Natural killer cell treated with Interleukin-12 subunit alpha and Interleukin-12 subunit beta and Interleukin-15 and Interleukin-18, amount 100 ng/mL, for 72 hours (primary cell): Measurements from ENCODE around the gene SEC31B. TPM values are rescaled to one million over a fixed set of nuclear protein-coding genes. Genes with fewer than 3 reads are reported as not detected.

ENCODE experiments used
- ATAC-seq, 2 donors: fragments of 150-1000 bp; cut with Tn5 transposase in 1 of 2; sonication (Bioruptor Pico), chemical (Tn5 transposase) in 1 of 2; 2 replicates each; pipeline ENCODE4 v1.10.0; 2021
- DNase-seq: peaks from one replicate; pipeline ENCODE4 v3.0.0; 2022; ENCODE audit warnings: low spot score
- H3K27ac Mint-ChIP-seq, 2 donors: 1 replicate in 1 of 2; 2 replicates in 1 of 2; pipeline ENCODE4 v1.8.0; 2022; ENCODE audit warnings: mixed read lengths in 2 of 2, mild to moderate bottlenecking in 1 of 2, moderate library complexity in 1 of 2
- H3K27me3 Mint-ChIP-seq, 2 donors: 1 replicate in 1 of 2; 2 replicates in 1 of 2; pipeline ENCODE4 v1.8.0; 2022; ENCODE audit warnings: mixed read lengths in 2 of 2
- H3K36me3 Mint-ChIP-seq: one replicate; pipeline ENCODE4 v1.8.0; 2022; ENCODE audit warnings: mixed read lengths
- H3K4me1 Mint-ChIP-seq, 2 donors: 1 replicate in 1 of 2; 2 replicates in 1 of 2; pipeline ENCODE4 v1.8.0; 2022; ENCODE audit warnings: low read depth in 2 of 2, mixed read lengths in 2 of 2, mild to moderate bottlenecking in 1 of 2
- H3K4me3 Mint-ChIP-seq: one replicate; pipeline ENCODE4 v1.8.0; 2022; ENCODE audit warnings: mixed read lengths
- H3K9me3 Mint-ChIP-seq: 2 replicates; pipeline ENCODE4 v1.8.0; 2022; ENCODE audit warnings: mixed read lengths
- total RNA-seq, 2 donors: library from RNA; stranded (reverse); gene quantifications; one replicate each; pipeline ENCODE4 v1.2.3, GENCODE V29; 2022

The SEC31B gene
- total RNA-seq, 2 donors from 2014 or later, result 22.7 to 62.2 TPM

DNA sequence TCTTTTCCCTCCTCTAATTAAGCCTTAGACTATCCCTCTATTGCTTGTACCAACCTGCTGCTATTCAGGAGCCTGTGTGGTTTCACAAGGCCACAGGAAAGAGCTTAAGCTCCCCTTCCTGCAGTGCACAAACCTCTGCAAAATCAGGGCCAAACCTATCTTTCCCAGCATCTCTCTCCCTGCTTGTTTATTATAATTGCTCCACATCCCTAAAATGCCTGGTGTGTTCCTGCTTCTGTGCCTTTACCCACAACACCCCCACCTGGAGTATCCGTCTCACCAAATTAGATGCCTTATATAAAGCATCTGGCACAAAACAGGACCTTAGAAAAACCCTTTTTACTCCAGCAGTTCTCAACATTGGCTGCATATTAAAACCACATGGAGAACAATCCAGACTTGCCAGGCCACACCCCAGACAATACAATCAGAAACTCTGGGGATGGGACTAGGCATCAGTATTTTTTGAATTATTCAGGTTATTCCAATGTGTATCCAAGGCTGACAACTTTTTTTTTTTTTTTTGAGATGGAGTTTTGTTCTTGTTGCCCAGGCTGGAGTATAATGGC is 16.7 kb downstream of the SEC31B start:
- DNase-seq (no peak), ATAC-seq (no peak)
- Mint-ChIP-seq H3K27me3 (no peaks in the 10 kb centered on the region), H3K4me3 (no peak overlapping the region), H3K36me3 (peaks cover 30% of the 10 kb centered on the region), H3K27ac (no peak overlapping the region), H3K4me1 (peaks cover 9 to 19% of the 10 kb centered on the region in 2 donors), H3K9me3 (no peaks in the 10 kb centered on the region)

DNA sequence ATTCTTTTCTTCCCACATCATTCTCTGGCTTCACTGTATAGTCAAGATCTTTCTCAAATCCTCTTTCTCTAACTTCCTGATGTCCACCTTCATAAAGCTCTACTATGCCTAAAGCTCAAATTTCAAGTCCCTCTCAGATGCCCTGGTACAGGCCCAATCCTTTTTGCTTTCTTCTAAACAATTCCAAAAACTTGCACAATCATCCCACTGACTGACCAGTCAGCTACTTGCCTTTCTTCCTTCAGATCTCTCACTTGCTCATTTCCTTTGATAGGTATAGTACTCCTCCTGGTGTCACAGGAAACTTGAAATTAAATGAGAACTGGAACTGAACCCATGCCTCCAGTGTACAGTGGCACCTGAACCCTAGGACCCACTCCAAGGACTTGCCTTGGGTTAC is 18.2 kb downstream of the SEC31B start:
- DNase-seq, result no peak
- Mint-ChIP-seq H3K27ac (no peak overlapping the region), H3K27me3 (no peaks in the 10 kb centered on the region), H3K36me3 (peaks cover 25% of the 10 kb centered on the region), H3K4me3 (no peak overlapping the region), H3K4me1 (peaks cover 3 to 10% of the 10 kb centered on the region in 2 donors), H3K9me3 (no peaks in the 10 kb centered on the region)
- ATAC-seq, result no peak

DNA sequence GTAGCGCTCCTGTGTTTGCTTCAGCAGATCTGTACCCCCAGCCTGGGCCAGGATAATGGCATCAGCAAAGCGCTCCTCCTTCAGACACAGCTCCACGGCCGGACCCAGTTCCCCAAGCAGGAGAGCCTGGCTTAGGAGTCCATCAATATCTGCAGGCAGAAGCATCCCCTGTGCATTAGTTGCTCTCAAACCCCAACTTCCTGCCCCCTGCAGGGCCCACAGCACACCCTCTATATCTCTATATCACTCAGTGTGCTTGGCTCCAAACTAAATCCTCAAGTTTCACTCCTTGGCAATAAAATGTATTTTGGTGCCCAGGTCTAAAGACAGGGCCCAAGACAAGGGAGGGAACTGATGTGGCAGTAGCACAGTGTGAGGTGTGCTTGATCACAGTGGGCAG is 21.6 kb downstream of the SEC31B start:
- Mint-ChIP-seq H3K27ac (no peak overlapping the region), H3K9me3 (no peaks in the 10 kb centered on the region), H3K4me1 (peaks cover 0 to 5% of the 10 kb centered on the region in 2 donors), H3K27me3 (no peaks in the 10 kb centered on the region), H3K4me3 (no peak overlapping the region), H3K36me3 (peaks cover 21% of the 10 kb centered on the region)
- DNase-seq (no peak), ATAC-seq (peak in 1 of 2 donors; percentile 10)

DNA sequence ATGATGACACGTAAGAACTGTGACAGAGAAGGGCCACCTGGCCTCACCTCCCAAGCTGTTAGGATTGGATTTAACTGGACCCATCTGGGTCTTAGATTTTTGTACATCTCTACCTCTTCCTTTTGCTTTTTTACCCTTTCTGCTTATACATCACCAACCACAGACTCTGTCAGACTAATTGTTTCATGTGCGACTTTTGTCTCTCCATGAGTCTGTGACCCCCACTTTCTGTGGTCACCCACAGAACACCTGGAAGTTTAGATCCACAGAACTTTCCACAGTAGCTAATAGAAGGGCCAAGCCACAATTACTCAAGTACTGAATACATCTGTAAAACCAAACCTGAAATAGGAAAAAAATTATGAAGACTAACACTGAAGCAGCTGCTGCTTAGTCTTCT is 23.1 kb downstream of the SEC31B start:
- H3K9me3 Mint-ChIP-seq, result no peaks in the 10 kb centered on the region
- no peak overlapping the region for H3K4me3 Mint-ChIP-seq
- H3K27me3 Mint-ChIP-seq, result no peaks in the 10 kb centered on the region
- no peak overlapping the region for H3K27ac Mint-ChIP-seq
- no peak for ATAC-seq
- peaks cover 0 to 4% of the 10 kb centered on the region in 2 donors for H3K4me1 Mint-ChIP-seq
- peaks cover 16% of the 10 kb centered on the region for H3K36me3 Mint-ChIP-seq
- DNase-seq, result no peak

DNA sequence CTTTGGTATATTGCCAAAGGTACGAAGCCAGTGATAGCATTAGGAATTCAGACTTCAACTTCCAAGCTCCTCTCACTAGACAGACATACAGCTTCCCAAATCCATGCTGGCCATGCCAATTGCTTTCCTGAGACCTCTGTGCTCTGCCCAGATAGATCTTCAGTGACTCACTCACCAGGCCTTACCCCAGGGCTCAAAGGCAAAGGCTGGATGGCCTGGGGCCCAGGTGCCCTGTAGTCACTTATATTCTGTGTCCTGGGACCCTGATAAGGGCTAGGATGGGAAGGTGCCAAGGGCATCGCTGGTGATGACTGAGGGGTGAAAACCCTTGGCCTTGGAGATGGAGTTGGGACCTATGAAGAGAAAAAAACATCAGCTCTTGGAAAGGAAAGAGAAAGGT is 29.1 kb downstream of the SEC31B start:
- H3K4me3 Mint-ChIP-seq, result no peak overlapping the region
- no peak overlapping the region for H3K27ac Mint-ChIP-seq
- peaks cover 6% of the 10 kb centered on the region for H3K36me3 Mint-ChIP-seq
- H3K4me1 Mint-ChIP-seq, result no peaks in the 10 kb centered on the region
- H3K27me3 Mint-ChIP-seq, result no peaks in the 10 kb centered on the region
- no peak for DNase-seq
- no peak for ATAC-seq
- no peaks in the 10 kb centered on the region for H3K9me3 Mint-ChIP-seq

DNA sequence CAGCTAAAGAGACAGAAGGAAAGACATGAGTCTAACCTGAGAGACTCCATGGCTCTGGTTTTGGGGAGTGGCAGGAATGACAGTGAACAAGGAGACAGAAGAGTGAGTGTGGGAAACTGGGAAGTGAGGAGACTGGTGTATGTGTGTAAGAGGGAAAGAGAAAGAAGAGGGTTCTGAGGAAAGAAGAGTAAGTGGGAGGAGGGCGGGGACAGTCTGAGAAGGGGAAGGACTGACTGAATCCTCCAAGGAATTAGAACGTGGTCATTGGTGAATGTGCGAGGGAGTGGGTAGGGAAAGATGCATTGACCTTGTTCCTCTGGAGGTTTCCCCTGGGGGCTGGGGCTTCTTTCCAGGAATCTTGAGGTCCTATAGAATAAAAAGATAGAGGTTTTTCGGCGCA is 30.3 kb downstream of the SEC31B start:
- Mint-ChIP-seq H3K4me3 (no peak overlapping the region), H3K36me3 (peaks cover 6% of the 10 kb centered on the region), H3K27me3 (no peaks in the 10 kb centered on the region), H3K4me1 (no peaks in the 10 kb centered on the region), H3K9me3 (no peaks in the 10 kb centered on the region), H3K27ac (no peak overlapping the region)
- ATAC-seq (no peak), DNase-seq (no peak)

DNA sequence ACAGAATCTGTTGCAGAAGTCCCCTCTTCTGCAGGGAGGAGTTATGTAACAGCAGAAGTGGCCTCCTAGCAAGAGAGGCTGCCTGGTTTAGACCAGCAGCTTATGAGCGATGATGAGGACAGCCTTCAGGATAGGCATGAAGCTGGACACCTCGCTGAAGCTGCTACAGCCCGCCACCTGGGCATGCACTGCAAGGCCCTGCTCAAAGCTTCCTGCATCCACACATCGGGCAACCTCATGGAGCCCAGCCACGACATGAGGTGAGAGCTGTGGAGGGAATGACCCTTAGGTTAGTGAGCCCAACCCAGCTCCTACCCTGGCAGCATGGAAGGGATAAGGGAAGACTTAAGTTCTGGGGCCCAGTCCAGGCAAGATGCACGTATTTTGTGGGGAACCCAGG is 32.1 kb downstream of the SEC31B start:
- H3K4me1 Mint-ChIP-seq, result peaks cover 7 to 11% of the 10 kb centered on the region in 2 donors
- H3K27me3 Mint-ChIP-seq, result peaks cover 6 to 8% of the 10 kb centered on the region in 2 donors
- ATAC-seq, result no peak
- peaks cover 6% of the 10 kb centered on the region for H3K36me3 Mint-ChIP-seq
- no peak for DNase-seq
- H3K4me3 Mint-ChIP-seq, result no peak overlapping the region
- no peaks in the 10 kb centered on the region for H3K9me3 Mint-ChIP-seq
- H3K27ac Mint-ChIP-seq, result no peak overlapping the region

DNA sequence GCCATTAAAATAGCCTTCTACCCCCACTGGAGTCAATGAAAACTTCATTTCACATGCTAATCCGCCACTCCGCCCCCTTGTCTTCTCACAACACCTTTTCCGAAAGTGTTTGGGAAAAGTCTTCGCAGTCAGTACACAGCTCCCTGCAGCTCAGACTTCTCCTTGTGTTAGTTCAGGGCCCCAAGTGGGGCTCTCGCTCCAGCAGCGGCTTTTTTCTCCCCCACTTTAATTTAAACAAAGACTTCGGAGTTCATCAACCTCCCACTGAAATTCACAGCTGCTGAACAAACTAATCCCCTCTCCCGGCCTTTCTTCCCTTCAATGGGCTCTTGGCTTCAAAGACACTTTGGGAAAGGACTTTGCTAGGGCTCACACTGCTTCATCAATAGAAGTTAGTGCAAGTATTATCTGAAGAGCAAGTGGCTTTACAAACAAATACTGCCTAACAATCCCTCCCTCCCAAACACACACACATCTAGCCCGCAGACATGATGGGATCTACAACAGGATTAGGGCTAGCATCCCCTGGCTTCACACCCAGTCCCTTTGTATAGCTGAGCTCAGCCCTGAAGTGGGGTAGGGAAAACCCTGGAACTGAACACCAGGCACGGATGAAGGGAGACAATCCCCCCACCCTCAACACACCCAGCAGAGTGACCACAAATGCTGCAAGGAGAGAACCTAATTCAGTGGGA is 33.7 kb downstream of the SEC31B start:
- H3K9me3 Mint-ChIP-seq, result no peaks in the 10 kb centered on the region
- H3K27me3 Mint-ChIP-seq, result peaks cover 9 to 16% of the 10 kb centered on the region in 2 donors
- ATAC-seq (no peak), DNase-seq (no peak)
- H3K4me3 Mint-ChIP-seq, result no peak overlapping the region
- H3K27ac Mint-ChIP-seq, result no peak overlapping the region
- H3K36me3 Mint-ChIP-seq, result peaks cover 6% of the 10 kb centered on the region
- H3K4me1 Mint-ChIP-seq, result peaks cover 14 to 17% of the 10 kb centered on the region in 2 donors

DNA sequence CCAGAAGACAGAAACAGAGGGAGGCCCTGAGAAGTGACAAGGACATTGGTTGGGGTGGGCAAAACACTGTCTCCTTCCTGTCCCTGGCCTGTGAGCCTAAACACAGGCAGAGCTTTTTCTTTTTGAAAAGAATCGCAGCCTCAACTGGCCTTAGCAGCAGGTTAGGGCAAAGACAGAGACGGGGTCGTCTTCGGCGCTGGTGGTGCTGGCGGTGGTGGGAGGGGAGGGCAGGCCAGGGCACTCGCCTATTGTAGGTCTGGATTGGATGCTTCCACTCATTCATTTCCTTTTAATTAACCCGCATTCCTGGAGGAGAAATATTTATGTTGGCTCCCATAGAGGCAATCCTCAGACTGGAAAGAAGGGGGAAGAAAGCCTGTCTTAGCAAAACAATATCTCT is 34.3 kb downstream of the SEC31B start:
- Mint-ChIP-seq H3K9me3 (no peaks in the 10 kb centered on the region), H3K4me3 (no peak overlapping the region)

DNA sequence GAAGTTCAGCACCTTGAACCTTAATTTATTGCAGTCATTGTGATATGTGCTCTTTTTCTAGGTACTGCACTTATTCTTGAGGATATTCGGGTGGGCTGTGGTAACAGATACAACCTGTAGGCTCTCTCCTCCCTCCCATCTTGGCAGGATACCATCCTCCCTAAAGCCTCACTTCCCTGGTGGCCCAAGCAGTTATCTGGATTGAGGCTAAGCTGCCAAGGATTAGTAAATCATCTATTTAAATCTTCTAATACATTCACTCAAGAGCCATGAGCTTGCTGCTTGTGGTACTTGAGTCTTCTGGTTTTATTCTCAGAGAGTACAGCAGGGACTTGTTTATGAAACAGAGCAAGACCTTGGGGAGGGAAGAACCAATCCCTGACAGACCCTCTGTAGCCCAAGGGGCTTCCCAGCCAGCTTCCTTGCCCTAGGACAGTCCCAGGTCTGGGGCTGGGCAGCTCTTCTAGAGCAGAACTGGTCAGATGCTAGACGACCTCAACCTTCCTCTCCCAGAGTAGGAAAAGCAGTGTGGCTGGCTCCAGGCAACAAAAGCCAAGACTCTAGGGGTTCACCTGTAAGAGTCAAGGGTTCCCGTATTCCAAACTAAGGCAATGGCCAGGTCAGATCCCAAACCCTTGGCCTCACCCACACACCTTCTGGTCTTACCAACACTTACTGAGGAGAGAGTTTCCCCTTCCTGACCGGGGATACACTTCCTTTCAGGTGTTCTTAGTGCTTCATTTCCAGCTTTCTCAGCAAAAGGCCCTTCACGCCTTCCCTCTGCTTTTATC is 35.6 kb downstream of the SEC31B start:
- Mint-ChIP-seq H3K4me1 (peaks cover 14 to 17% of the 10 kb centered on the region in 2 donors), H3K27ac (no peak overlapping the region), H3K27me3 (peaks cover 23 to 32% of the 10 kb centered on the region in 2 donors), H3K36me3 (peaks cover under 1% of the 10 kb centered on the region), H3K9me3 (no peaks in the 10 kb centered on the region), H3K4me3 (peak overlapping the region; percentile 83)
- ATAC-seq (no peak), DNase-seq (no peak)

More for the DNA sequence above, 34.3 kb downstream of the SEC31B start:
- H3K4me1 Mint-ChIP-seq, result peaks cover 14 to 17% of the 10 kb centered on the region in 2 donors
- peaks cover 13 to 21% of the 10 kb centered on the region in 2 donors for H3K27me3 Mint-ChIP-seq
- H3K36me3 Mint-ChIP-seq, result peaks cover 6% of the 10 kb centered on the region
- no peak for ATAC-seq
- no peak overlapping the region for H3K27ac Mint-ChIP-seq
- DNase-seq, result no peak

DNA sequence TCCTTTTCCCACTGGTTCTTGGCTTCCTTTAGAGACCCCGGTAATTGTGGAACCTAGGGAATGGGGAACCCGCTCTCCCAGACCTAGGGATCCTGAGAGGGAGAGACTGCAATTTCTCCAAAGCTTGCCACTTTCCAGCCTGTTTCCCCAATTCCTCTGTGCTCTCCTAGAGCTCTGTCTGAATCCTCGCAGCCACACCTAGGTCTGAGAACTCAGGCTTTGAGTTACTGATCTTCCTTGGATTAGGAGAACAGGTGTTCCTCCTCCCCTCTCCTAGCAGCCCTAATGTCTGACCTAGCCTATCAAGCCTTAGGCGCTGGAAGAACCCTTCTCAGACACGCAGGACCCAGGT is 36.9 kb downstream of the SEC31B start:
- peaks cover 31 to 36% of the 10 kb centered on the region in 2 donors for H3K27me3 Mint-ChIP-seq
- H3K36me3 Mint-ChIP-seq, result no peaks in the 10 kb centered on the region
- no peak for ATAC-seq
- H3K27ac Mint-ChIP-seq, result no peak overlapping the region
- DNase-seq, result no peak
- peaks cover 14 to 17% of the 10 kb centered on the region in 2 donors for H3K4me1 Mint-ChIP-seq
- H3K4me3 Mint-ChIP-seq, result peak overlapping the region; percentile 83
- no peaks in the 10 kb centered on the region for H3K9me3 Mint-ChIP-seq

DNA sequence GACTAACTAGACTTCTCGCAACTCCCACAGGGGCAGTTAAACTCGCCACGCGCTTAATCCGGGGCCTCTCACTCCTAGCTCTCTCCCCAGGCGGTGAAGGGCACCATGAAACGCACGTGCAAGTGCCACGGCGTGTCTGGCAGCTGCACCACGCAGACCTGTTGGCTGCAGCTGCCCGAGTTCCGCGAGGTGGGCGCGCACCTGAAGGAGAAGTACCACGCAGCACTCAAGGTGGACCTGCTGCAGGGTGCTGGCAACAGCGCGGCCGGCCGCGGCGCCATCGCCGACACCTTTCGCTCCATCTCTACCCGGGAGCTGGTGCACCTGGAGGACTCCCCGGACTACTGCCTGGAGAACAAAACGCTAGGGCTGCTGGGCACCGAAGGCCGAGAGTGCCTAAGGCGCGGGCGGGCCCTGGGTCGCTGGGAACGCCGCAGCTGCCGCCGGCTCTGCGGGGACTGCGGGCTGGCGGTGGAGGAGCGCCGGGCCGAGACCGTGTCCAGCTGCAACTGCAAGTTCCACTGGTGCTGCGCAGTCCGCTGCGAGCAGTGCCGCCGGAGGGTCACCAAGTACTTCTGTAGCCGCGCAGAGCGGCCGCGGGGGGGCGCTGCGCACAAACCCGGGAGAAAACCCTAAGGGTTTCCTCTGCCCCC is 37.4 kb downstream of the SEC31B start:
- Mint-ChIP-seq H3K27ac (no peak overlapping the region), H3K4me3 (peak overlapping the region; percentile 83), H3K4me1 (peaks cover 14 to 17% of the 10 kb centered on the region in 2 donors), H3K36me3 (no peaks in the 10 kb centered on the region), H3K27me3 (peaks cover 31 to 36% of the 10 kb centered on the region in 2 donors), H3K9me3 (no peaks in the 10 kb centered on the region)
- DNase-seq (no peak), ATAC-seq (peak; percentile 76 to 77)

DNA sequence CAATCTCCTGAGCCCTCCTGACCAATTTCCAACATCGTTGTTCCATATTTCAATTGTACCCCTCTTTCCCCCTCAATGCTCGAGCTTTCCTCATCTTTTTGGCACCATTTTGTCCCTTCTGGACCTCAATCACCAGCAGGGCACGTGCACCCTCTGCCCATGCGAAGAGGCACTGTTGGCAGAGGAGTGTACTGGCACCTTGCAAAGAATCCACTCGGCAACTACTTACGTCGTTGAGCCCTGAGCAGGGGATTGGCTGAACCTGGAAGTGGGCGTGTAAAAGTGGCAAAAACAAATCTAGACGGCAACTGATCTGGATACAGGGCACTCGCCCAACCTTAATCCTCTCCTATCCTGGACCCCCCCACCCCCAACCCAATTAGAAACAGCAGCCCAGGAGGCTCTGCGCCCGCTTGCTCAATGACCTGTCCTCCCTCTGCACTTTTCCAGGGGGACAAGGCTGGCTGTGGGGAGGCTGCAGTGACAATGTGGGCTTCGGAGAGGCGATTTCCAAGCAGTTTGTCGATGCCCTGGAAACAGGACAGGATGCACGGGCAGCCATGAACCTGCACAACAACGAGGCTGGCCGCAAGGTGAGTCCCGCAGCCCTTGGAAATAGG is 38.1 kb downstream of the SEC31B start:
- H3K36me3 Mint-ChIP-seq, result no peaks in the 10 kb centered on the region

More for the DNA sequence above, 38.1 kb downstream of the SEC31B start:
- H3K27ac Mint-ChIP-seq, result no peak overlapping the region
- H3K4me3 Mint-ChIP-seq, result peak overlapping the region; percentile 83
- peaks cover 31 to 36% of the 10 kb centered on the region in 2 donors for H3K27me3 Mint-ChIP-seq
- no peaks in the 10 kb centered on the region for H3K9me3 Mint-ChIP-seq
- ATAC-seq (peak; percentile 94 to 96), DNase-seq (peak; percentile 79)
- H3K4me1 Mint-ChIP-seq, result peaks cover 14 to 17% of the 10 kb centered on the region in 2 donors
